Nephron progenitor cell (in vitro differentiated cells): ENCODE measurements around the gene FGF12.

Experiments used
- DNase-seq: peaks from one replicate; pipeline ENCODE4 v3.0.0; 2021
- H3K27ac Mint-ChIP-seq: 2 replicates; pipeline ENCODE4 v1.8.0; 2021; ENCODE audit warnings: mild to moderate bottlenecking, moderate library complexity, mixed read lengths
- H3K27me3 Mint-ChIP-seq: 2 replicates; pipeline ENCODE4 v1.8.0; 2021; ENCODE audit warnings: mild to moderate bottlenecking, low read depth, mixed read lengths; ENCODE audit not compliant: poor library complexity
- H3K36me3 Mint-ChIP-seq: 2 replicates; pipeline ENCODE4 v1.8.0; 2021; ENCODE audit warnings: low read depth, mixed read lengths
- H3K4me1 Mint-ChIP-seq: 2 replicates; pipeline ENCODE4 v1.8.0; 2021; ENCODE audit warnings: mixed read lengths
- H3K4me3 Mint-ChIP-seq: 2 replicates; pipeline ENCODE4 v1.8.0; 2021; ENCODE audit warnings: mild to moderate bottlenecking, moderate library complexity, mixed read lengths
- H3K9me3 Mint-ChIP-seq: 2 replicates; pipeline ENCODE4 v1.8.0; 2021; ENCODE audit warnings: mild to moderate bottlenecking, moderate library complexity, mixed read lengths
- TF ChIP-seq, protein P1 (sequence below): fragments of 200-600 bp; sonication (generic); IDR thresholded peaks from 2 replicates; pipeline ENCODE4 v1.5.0; 2021; ENCODE audit warnings: antibody characterized with exemption

FGF12 gene

GRCh38 chr3:192187485-192188051 lies 539.8 kb downstream of the FGF12 start:
- Mint-ChIP-seq H3K4me1 (no peaks in the 10 kb centered on the region), H3K36me3 (no peaks in the 10 kb centered on the region), H3K27ac (no peak overlapping the region), H3K4me3 (no peak overlapping the region), H3K27me3 (no peaks in the 10 kb centered on the region), H3K9me3 (no peaks in the 10 kb centered on the region)
- TF ChIP-seq, protein P1, sequence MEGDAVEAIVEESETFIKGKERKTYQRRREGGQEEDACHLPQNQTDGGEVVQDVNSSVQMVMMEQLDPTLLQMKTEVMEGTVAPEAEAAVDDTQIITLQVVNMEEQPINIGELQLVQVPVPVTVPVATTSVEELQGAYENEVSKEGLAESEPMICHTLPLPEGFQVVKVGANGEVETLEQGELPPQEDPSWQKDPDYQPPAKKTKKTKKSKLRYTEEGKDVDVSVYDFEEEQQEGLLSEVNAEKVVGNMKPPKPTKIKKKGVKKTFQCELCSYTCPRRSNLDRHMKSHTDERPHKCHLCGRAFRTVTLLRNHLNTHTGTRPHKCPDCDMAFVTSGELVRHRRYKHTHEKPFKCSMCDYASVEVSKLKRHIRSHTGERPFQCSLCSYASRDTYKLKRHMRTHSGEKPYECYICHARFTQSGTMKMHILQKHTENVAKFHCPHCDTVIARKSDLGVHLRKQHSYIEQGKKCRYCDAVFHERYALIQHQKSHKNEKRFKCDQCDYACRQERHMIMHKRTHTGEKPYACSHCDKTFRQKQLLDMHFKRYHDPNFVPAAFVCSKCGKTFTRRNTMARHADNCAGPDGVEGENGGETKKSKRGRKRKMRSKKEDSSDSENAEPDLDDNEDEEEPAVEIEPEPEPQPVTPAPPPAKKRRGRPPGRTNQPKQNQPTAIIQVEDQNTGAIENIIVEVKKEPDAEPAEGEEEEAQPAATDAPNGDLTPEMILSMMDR, result no peak
- DNase-seq, result no peak

- no peak overlapping the region for H3K27ac Mint-ChIP-seq
- H3K27me3 Mint-ChIP-seq, result no peaks in the 10 kb centered on the region
- TF ChIP-seq, protein P1, result no peak
- no peak overlapping the region for H3K4me3 Mint-ChIP-seq
- no peak for DNase-seq
- no peaks in the 10 kb centered on the region for H3K4me1 Mint-ChIP-seq
- H3K9me3 Mint-ChIP-seq, result no peaks in the 10 kb centered on the region
- no peaks in the 10 kb centered on the region for H3K36me3 Mint-ChIP-seq
These were observed 540.8 kb downstream of the FGF12 start for GRCh38 chr3:192186498-192186897.

DNA sequence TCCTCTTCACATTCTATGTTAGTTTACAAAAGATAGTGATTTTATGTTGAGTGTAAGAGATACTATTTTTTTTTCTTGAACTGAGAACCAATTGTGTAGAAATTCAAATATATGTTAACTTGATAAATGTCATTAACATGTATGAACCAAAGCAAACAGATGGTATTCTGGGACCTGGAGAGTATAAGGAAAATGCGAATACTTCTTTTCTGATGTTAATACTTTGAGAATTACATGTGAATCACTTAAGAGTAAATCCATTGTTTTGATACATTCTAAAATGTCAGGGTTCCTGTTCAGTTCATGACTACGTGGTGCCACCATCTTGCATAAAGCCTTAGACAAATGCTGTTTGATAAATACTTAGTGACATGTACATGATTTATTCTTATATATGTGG lies 541.3 kb downstream of the FGF12 start:
- DNase-seq, result no peak
- Mint-ChIP-seq H3K27ac (no peak overlapping the region), H3K27me3 (no peaks in the 10 kb centered on the region), H3K36me3 (no peaks in the 10 kb centered on the region), H3K4me1 (no peaks in the 10 kb centered on the region), H3K9me3 (no peaks in the 10 kb centered on the region), H3K4me3 (no peak overlapping the region)
- TF ChIP-seq, protein P1, result no peak

DNA sequence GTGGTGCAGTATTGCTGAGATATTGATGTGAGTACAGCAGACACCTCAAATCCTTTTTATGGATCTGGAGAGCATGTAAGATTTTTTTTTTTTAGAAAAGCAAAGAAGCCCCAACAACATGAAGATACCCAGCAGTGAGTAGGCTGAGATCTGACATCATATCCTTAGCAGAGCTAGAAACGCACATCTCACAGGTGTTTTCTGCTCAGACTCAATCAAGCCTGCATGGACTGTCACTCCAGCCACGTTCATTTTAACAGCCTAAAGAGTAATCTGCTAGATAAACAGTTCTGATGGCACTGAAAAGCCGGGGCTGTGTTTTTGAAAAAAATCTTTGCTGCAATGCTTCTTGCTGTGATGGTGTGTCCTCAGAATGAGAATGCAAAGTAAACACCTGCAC lies 544.2 kb downstream of the FGF12 start:
- no peak overlapping the region for H3K4me3 Mint-ChIP-seq
- no peaks in the 10 kb centered on the region for H3K36me3 Mint-ChIP-seq
- no peak for DNase-seq
- H3K4me1 Mint-ChIP-seq, result no peaks in the 10 kb centered on the region
- no peaks in the 10 kb centered on the region for H3K9me3 Mint-ChIP-seq
- TF ChIP-seq, protein P1, result no peak
- H3K27ac Mint-ChIP-seq, result no peak overlapping the region
- no peaks in the 10 kb centered on the region for H3K27me3 Mint-ChIP-seq

GRCh38 chr3:192181151-192181550 lies 546.2 kb downstream of the FGF12 start:
- H3K27ac Mint-ChIP-seq, result no peak overlapping the region
- TF ChIP-seq, protein P1, result no peak

GRCh38 chr3:192177383-192177782 lies 550.0 kb downstream of the FGF12 start:
- no peak overlapping the region for H3K27ac Mint-ChIP-seq
- no peaks in the 10 kb centered on the region for H3K27me3 Mint-ChIP-seq
- no peak overlapping the region for H3K4me3 Mint-ChIP-seq
- H3K36me3 Mint-ChIP-seq, result no peaks in the 10 kb centered on the region
- TF ChIP-seq, protein P1, result no peak
- DNase-seq, result no peak
- no peaks in the 10 kb centered on the region for H3K9me3 Mint-ChIP-seq
- no peaks in the 10 kb centered on the region for H3K4me1 Mint-ChIP-seq

More at GRCh38 chr3:192181151-192181550, 546.2 kb downstream of the FGF12 start:
- Mint-ChIP-seq H3K36me3 (no peaks in the 10 kb centered on the region), H3K9me3 (no peaks in the 10 kb centered on the region), H3K4me1 (no peaks in the 10 kb centered on the region), H3K27me3 (no peaks in the 10 kb centered on the region), H3K4me3 (no peak overlapping the region)
- DNase-seq, result no peak
